BE2C (cell line): ENCODE measurements around the gene AGBL3. TPM values are rescaled to one million over a fixed set of nuclear protein-coding genes. Genes with fewer than 3 reads are reported as not detected.

Experiments used
- DNase-seq: peaks from one replicate; pipeline ENCODE4 v3.0.0-alpha.2; 2020
- H3K27me3 ChIP-seq: fragments of 250-450 bp; sonication (Bioruptor Pico); 2 replicates; pipeline ENCODE4 v1.5.1; 2020; ENCODE audit warnings: mild to moderate bottlenecking
- H3K36me3 ChIP-seq: fragments of 250-450 bp; sonication (Bioruptor Pico); 2 replicates; pipeline ENCODE4 v1.5.1; 2020; ENCODE audit warnings: mild to moderate bottlenecking
- H3K4me1 ChIP-seq: fragments of 250-450 bp; sonication (Bioruptor Pico); 2 replicates; pipeline ENCODE4 v1.5.1; 2020
- H3K4me3 ChIP-seq: 2 replicates; pipeline ENCODE4 v1.5.1; 2011; ENCODE audit warnings: low read depth, low read length
- H3K9me3 ChIP-seq: fragments of 250-450 bp; sonication (Bioruptor Pico); 2 replicates; pipeline ENCODE4 v1.5.1; 2020
- CTCF ChIP-seq: IDR thresholded peaks from 2 replicates; pipeline ENCODE4 v1.5.1; 2012; ENCODE audit warnings: mild to moderate bottlenecking, low read depth, low read length
- polyA plus RNA-seq: library from polyadenylated mRNA; unstranded; fragments of >200 nt; gene quantifications from one replicate; pipeline ENCODE4 v1.2.1, GENCODE V29; 2012; ENCODE audit warnings: low read depth, missing spikeins; ENCODE audit not compliant: insufficient read length, insufficient read depth

Gene AGBL3
- 1.9 TPM for polyA plus RNA-seq

GRCh38 chr7:134986363-134987251 lies at the start of gene AGBL3:
Gene AGBL3, plus strand, starts transcription at chr7:134986508. Its CDS starts 1,426 bp downstream, at chr7:134987934.
- Histone ChIP-seq H3K9me3 (no peaks in the 10 kb centered on the region), H3K4me3 (peak within 1 kb of the TSS; percentile 86), H3K36me3 (no peaks in the 10 kb centered on the region; the same call in 1 of the 2 replicates), H3K27me3 (no peaks in the 10 kb centered on the region), H3K4me1 (no peaks in the 10 kb centered on the region)
- peak; percentile 51 for TF ChIP-seq CTCF
- peak; percentile 98 for DNase-seq

- peaks cover 27% of the 10 kb centered on the region for H3K36me3 ChIP-seq
- H3K4me1 ChIP-seq, result no peaks in the 10 kb centered on the region
These were observed 49.3 kb upstream of the AGBL3 start for GRCh38 chr7:134936893-134937510.

DNA sequence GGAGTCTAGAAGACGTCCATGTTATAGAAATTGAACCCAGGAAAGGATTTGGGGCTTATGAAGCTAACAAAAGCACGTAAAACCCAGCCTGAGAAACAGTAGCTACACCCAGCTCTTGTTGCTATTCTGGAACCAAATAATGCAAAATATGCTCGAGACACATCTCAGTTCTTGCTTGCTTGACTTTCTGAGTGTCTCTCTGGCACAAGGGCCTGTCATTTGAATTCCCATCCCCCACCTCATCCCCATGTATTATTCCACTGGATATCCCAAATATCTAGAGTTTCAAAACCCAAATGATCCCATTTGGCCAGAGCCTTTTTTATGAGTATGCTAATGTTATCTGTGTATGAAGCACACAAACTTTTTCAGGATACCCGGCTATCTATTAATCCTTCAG lies 48.2 kb upstream of the AGBL3 start:
- H3K4me1 ChIP-seq, result no peaks in the 10 kb centered on the region
- no peak for TF ChIP-seq CTCF
- no peaks in the 10 kb centered on the region for H3K27me3 ChIP-seq
- H3K36me3 ChIP-seq, result peaks cover 20% of the 10 kb centered on the region
- H3K4me3 ChIP-seq, result no peak overlapping the region
- DNase-seq, result no peak
- no peaks in the 10 kb centered on the region for H3K9me3 ChIP-seq

More at GRCh38 chr7:134936893-134937510, 49.3 kb upstream of the AGBL3 start:
- no peaks in the 10 kb centered on the region for H3K27me3 ChIP-seq
- H3K4me3 ChIP-seq, result no peak overlapping the region
- no peak for DNase-seq
- no peak for TF ChIP-seq CTCF
- H3K9me3 ChIP-seq, result no peaks in the 10 kb centered on the region

DNA sequence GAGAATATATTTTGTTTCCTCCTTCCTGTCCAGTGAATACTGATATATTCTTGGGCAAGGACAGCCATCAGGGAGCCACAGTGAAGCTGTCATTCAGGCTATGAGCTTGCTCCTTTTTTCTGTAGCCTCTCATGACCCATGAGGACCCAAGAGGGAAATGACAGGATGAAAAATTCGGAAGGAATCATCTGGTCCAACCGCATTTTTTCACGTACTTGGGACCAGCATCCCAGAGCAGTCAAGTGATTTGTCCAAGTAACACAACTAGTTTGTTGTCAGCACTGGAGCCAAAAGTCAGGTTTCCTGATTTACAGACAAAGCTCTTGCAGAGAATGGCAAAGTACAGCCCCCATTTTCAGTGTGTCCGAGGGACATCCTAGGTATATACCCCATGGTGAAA lies 47.2 kb upstream of the AGBL3 start:
- Histone ChIP-seq H3K4me1 (no peaks in the 10 kb centered on the region), H3K36me3 (peaks cover 17% of the 10 kb centered on the region), H3K4me3 (no peak overlapping the region), H3K9me3 (no peaks in the 10 kb centered on the region), H3K27me3 (no peaks in the 10 kb centered on the region)
- TF ChIP-seq CTCF, result no peak
- DNase-seq, result no peak

DNA sequence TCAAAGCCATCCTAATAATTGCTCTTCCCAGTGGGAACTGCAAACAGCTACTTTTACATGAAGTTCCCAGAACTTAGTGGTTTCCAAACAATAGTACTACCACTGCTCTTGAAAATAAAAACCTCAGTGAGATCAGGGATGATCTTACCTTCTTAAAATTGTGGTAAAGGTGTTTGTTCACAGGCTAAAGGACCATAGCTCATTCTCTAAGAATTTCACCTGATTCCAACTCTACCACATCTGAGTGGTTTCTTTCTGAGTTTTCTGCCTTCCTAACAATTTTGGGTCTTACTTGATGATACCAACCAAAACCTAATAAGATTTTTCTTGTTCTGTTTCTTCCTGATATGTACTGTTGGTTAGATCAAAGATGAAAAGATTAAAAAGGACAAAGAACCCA lies 45.6 kb upstream of the AGBL3 start:
- no peaks in the 10 kb centered on the region for H3K27me3 ChIP-seq
- H3K9me3 ChIP-seq, result no peaks in the 10 kb centered on the region
- no peak for TF ChIP-seq CTCF
- no peak for DNase-seq
- no peak overlapping the region for H3K4me3 ChIP-seq
- peaks cover 8% of the 10 kb centered on the region for H3K36me3 ChIP-seq
- no peaks in the 10 kb centered on the region for H3K4me1 ChIP-seq
